T1000 (cell line): Measurements from ENCODE around the gene SNX13.

Source experiments
- DNase-seq: peaks from one replicate; lab custom pipeline; 2025; ENCODE audit warnings: mixed read lengths; lab: John Stamatoyannopoulos, UW

The SNX13 gene

GRCh38 chr7:17940302-17940883 is at the start of gene SNX13:
Gene SNX13, minus strand, starts transcription at chr7:17940494. Its CDS starts 199 bp downstream, at chr7:17940295.
- DNase-seq = peak; percentile 70

DNA sequence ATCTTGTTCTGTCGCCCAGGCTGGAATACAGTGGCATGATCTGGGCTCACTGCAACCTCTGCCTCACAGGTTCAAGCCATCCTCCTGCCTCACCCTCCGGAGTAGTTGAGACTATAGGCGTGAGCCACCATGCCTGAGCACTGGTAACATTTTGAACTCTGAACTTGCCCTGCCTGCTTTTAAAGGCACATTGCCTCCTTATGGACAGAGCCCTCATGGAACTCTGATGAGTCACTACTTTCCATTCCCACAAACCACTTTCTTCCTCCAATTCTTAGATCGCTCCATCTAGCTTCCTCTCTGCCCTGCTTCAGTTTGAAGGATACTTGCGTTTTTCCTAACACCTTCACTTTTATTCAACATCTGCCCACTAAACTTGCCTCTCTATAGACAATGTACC is 49.3 kb upstream of the SNX13 start:
- no peak for DNase-seq

- DNase-seq = no peak
Measured at GRCh38 chr7:17988858-17989257, 48.6 kb upstream of the SNX13 start.

- no peak for DNase-seq
Measured at GRCh38 chr7:17988141-17988540, 47.8 kb upstream of the SNX13 start.

GRCh38 chr7:17986851-17987250 is 46.6 kb upstream of the SNX13 start:
- DNase-seq = no peak

DNA sequence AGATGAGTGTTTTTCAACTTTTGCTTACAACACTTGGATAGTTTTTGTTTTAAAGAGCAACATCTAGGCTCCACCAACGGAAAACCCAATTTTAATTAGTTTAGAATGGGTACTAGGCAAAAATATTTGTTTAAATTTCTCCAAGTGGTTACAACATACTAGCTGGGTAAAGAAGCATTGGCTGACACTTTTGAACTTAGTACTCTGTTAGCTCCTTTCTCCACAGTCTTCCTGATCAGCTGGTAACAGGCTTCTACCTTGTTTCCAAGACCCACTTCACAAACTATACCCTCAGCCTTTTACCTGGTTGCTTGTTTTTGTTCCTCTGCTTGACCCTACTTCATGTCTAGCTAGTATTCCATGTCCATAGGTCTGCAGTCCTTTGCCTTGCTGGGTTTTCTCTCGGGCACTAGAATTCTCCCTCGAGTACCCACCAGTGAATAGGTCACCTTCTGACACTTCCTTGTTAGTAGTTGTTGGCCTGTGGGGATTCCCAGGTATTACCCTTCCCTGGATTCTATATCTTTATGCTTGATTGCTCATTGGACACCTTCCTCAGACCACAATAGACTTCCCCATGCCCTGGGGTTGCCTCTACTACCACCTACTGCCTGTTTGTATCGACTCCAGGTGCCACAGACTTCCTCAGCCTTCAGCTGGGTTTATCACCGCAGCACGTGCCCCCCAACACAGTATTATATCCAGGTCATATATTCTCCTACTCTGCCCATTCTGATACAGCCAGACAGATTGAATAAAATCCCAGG is 45.4 kb upstream of the SNX13 start:
- DNase-seq = no peak

- no peak for DNase-seq
Measured at GRCh38 chr7:17984288-17984687, 44.0 kb upstream of the SNX13 start.

- DNase-seq = no peak
Measured at GRCh38 chr7:17983221-17984062, 43.1 kb upstream of the SNX13 start.

DNA sequence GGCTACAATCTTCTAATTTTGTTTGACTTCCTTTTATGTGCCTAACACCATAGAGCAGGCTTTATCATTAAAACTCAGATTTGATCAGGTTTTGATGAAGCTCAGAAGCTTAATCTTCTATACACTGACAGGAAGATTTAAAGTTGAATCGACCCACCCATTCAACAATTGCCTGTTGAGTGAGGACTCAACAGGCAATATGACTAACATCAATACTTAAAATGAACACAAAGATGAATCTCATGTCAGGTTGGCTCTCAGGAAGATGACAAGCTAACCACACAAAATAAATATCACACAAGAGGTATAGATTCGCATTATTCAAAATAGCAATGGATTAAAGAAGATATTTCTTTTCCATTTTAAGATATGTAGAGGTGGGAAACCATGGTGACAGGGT is 36.7 kb upstream of the SNX13 start:
- no peak for DNase-seq

DNA sequence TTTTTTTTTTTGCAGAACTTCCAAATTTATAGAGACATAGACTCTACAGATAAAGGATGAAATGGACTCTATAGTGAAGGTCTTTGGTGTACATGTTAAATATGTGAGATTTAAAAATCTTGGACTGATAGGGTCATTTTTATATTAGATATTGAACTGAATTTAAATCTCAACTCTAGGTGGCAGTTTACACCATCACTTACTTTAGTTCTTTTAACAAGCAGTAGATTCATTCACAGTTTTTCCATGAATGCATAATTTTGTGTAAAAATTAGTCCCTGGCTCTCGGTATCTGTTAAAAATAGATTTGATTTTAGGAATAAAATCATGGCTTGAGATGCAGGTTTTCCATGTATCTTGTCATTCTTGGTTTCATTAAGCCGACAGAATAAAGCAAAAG is 31.1 kb upstream of the SNX13 start:
- no peak for DNase-seq

- DNase-seq = no peak
Measured at GRCh38 chr7:17968791-17969715, 28.8 kb upstream of the SNX13 start.

DNA sequence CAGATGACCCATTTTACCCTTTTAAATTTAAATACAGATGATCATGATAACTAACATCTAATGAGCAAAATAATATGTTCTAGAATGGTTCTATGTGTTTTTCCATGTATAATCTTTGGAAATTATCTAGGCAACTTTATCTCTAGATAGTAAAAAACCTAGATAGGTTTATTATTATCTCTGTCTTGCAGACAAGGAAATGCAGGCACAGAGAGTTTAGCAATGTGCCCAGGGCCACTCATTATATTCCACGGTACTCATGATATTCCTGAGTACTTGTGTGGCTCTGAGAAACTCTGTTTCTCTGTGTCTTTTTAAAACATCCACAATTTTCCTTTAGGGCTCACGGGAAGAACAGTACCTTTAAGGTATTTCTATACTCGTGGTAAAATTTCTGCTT is 26.4 kb upstream of the SNX13 start:
- no peak for DNase-seq

DNA sequence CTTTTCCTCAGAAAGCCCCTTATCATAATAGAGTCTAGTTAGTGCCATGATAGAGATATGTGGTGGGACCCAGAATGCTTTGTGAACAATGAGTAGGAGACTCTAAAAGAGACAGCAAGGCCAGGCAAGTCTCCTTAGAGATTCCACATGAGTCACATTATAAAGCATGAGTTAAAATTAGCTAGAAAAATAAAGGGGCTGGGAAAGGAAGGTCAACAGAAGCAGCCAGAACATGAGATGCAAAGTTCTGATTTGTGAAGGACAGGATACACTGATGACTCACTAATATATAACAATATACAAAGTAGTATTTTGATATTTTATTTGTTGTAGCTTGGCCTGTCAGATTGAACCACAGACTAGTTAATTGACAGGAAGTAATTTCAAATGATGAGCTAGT is 25.3 kb upstream of the SNX13 start:
- DNase-seq = no peak

DNA sequence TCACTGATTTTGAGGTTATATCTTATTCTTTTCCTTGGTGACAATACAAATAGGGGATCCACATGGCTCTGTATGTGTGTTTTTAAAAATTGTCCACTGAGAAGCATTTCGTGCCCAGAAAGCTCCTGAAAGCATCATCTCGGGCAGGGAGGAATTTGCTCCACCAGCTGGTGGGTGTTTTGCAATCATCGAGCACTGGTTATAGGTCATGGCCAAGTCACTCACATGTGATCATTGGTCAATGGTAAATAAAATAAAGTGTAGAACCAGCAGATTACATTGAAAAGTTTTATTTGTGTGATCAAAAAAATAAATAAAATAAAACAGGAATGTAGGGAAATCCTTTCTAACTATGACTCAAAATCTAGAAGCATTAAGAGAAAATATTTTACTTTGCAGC is 23.0 kb upstream of the SNX13 start:
- no peak for DNase-seq

GRCh38 chr7:17962652-17963051 is 22.4 kb upstream of the SNX13 start:
- DNase-seq = no peak

- DNase-seq = no peak
Measured at GRCh38 chr7:17957871-17958270, 17.6 kb upstream of the SNX13 start.

GRCh38 chr7:17952387-17952786 is 12.1 kb upstream of the SNX13 start:
- no peak for DNase-seq

DNA sequence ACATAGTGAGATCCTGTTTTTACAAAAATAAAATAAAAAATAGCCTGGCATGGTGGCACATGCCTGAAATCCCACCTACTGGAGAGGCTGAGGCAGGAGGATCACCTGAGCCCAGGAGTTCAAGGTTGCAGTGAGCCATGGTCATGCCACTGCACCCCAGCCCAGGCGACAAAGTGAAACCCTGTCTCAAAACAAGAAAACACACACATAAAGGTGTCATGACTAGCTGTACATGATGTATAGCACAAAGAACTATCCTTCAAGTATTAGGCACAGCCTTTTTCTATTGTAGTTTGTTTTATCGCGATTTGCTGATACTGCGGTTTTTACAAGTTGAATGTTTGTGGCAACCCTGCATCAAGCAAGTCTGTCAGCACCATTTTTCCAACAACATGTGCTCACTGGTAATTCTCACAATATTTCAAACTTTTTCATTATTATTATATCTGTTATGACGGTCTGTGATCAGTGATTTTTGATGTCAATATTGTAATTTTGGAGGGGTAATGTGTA is 11.5 kb upstream of the SNX13 start:
- no peak for DNase-seq

DNA sequence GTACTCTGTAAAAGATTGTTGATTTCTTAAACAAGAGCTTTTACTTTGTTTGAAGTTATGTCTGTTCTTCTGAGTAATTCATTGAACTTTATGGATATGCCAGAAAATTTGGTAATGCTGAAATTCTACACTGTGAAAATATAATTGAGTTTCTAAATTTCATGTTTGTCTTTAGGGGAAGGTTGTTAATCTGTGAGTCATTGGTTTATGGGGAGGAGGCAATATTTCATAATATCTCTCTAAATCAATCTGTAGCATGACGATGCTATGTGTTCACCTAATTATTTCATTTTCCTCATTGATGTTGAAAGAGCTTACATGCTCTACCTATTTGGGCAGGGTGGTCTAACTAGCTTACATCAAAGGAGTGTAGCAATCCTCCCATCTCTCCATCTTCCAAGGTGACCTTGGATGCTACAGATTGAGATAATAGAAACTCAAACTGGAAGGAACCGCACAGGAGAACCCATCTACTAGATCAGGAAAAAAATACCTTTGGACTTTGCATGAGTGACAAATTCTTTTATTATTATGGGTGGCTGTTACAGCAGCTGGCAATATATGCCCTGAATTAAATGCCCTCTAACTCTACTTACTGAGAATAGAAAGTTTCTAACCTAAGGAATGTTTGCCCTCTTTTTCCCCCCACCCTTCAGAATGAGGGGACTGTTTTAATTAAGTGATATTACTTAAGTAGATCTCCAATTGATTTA is 8.4 kb upstream of the SNX13 start:
- DNase-seq = no peak

- DNase-seq = no peak
Measured at GRCh38 chr7:17947620-17948019, 7.3 kb upstream of the SNX13 start.

DNA sequence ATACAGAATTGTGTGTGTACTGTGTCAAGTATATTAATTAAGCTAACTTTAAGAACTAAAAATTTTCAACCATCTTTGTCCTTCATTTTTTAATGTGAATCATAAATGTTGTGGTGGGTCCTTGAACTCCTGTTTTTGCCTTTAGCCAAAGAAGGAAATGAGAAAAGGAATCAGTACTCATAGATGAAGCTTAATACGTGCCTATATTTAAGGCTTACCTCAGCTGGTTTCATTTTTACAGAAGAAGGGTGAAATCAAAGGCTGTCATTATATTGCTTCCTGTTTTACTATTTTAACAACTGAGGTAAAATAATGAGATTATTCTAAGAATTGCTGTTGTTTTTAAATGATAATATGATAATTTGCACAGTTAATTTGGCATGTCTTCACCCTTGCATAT is 6.3 kb upstream of the SNX13 start:
- no peak for DNase-seq
